ENCODE data around the gene GET4.

The GET4 gene

DNA sequence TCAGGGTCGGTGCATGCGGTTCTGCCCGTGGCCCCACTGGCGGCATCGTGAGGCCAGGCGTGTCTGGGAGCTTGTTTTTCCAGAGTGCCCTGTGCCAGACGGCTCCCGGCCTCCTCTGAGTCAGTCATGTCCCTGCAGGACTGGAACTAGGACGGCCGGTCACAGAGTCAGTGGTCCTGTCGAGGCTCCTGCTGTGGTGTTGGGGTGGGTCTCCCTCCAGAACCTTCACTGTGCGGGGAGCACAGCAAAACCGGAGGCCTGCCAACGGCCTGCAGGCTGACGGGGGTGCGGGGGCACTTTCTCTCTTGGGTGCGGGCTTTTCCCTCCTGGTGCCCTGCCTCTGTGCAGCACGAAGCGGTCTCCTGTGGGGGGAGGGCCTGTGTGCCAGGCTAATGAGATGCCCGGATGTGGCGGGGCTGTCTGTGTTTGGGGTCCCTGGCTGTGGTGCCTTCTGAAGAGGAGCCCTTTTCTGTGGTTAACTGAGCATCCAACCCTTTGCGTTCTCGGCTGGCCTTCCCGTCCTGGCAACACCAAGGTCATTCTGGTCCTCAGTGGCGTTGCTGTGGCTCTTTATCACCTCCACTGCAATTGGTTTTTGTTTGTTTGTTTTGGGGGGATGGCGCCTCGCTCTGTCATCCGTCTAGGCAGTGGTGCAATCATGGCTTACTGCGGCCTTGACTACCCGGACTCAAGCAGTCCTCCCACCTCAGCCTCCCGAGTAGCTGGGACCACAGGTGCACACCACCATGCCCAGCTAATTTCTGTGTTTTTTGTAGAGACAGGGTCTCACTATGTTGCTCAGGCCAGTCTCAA lies 8.0 kb downstream of the GET4 start:
- in situ Hi-C loops (cut with HindIII; ENCODE audit: low sequenced_read_pairs), result no loop called here

- in situ Hi-C loops (cut with HindIII; ENCODE audit: low sequenced_read_pairs), result no loop called here
Measured at GRCh38 chr7:885261-885892, 9.0 kb downstream of the GET4 start.

DNA sequence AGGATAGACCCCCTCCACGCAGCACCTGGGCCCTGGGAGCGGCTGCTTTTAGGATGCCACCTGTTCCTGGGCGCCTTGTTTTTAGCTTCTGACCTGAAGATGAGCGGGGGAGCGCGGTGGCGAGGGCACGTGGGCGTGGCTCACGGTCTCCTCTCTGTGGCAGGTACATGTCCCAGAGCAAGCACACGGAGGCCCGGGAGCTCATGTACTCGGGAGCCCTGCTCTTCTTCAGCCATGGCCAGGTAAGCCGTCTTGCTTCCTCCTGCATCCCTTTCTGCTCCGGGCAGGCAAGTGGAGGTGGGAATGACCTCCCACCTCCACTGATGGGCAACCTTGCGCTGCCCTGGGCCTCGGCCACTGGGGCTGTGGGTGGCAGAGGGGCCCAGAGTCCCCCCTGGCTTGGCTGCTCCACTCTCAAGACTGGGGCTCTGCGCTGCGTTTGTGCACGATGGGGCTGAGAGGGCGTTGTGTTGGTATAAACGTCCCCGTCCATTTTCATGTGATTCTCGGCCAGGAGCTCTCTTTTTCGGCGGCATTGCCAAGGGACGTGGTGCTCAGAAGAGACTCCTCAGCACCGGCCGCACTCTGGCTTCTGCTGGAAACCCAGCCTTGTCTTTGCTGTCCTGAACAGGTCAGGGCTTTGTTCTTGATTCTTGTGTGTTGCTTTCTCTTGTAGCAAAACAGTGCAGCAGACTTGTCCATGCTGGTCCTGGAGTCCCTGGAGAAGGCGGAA lies 9.7 kb downstream of the GET4 start:
- in situ Hi-C loops (cut with HindIII; ENCODE audit: low sequenced_read_pairs), result no loop called here

DNA sequence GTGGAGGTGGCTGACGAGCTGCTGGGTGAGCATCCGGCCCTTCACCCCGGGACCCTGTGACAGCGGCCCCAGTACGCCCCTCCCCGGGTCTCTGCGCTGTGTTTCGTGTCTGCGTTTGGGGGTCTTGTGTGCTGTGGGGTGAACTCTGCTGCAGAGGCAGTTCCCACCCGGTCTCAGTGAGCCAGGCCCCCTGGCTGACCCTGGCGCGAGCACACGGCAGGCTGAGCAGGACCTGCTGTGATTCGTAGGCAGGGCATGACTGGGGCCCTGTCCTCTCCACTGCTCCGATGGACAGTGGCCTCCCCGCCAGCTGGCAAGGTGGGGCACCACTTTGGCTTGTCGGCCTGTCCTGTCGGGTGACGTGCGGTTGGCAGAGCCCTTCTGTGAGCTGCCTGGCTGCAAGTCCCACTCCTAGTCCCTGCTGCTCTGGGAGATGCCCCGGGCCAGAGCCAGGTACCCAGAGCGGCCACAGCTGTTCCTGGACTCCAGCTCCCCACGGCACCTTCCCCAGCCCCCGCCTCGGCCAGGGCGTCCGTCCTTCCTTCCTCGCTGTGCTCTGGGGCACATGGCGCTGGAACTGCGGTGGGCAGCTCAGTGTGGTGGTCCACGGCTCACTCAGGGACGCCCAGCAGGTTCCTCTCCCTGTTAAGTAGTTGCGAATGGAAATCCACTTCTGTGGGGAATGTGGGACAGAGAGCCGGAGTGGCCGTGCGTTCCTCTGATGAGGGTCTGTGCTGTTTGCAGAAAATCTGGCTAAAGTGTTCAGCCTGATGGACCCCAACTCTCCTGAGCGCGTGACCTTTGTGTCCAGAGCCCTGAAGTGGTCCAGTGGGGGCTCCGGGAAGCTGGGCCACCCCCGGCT lies 10.5 kb downstream of the GET4 start:
- in situ Hi-C loops (cut with HindIII; ENCODE audit: low sequenced_read_pairs), result no loop called here

- in situ Hi-C loops (cut with HindIII; ENCODE audit: low sequenced_read_pairs), result no loop called here
Measured at GRCh38 chr7:887488-887820, 11.1 kb downstream of the GET4 start.

- in situ Hi-C loops (cut with HindIII; ENCODE audit: low sequenced_read_pairs), result no loop called here
Measured at GRCh38 chr7:888081-889024, 12.0 kb downstream of the GET4 start.

DNA sequence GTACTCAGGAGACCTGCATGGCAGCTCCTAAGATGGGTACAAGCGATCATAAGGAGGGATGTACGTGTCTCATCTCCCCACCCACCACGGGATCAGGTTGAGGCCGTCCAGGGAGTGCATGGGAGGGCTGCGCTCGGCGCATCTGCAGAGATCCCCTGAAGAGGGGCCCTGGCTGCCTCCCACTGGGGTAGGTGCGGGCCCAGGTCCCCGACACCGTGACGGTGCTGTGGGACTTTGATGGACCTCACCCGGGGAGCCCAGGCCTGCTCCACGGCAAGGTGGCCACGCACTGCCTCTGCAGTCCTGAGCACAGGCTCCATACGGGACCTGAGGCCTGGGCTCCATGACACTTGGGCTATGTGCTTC lies 12.7 kb downstream of the GET4 start:
- in situ Hi-C loops (cut with HindIII; ENCODE audit: low sequenced_read_pairs), result no loop called here

GRCh38 chr7:889391-889790 lies 13.0 kb downstream of the GET4 start:
- in situ Hi-C loops (cut with HindIII; ENCODE audit: low sequenced_read_pairs), result no loop called here

DNA sequence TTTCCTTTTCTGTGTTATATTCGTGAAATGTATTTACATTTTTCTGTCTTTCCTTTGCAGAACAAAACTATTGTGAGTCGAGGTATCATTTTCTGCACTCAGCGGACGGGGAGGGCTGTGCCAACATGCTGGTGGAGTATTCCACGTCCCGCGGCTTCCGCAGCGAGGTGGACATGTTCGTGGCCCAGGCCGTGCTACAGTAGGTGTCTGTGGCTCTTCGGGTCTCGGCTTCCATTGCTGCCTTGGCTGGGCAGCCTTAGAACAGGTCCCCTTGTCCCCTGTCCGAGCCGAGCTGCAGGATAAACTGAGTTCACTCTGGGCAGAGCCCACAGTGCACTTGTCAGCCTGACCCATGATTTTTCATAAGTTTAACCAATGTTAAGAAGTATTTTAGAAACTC lies 14.5 kb downstream of the GET4 start:
- in situ Hi-C loops (cut with HindIII; ENCODE audit: low sequenced_read_pairs), result loop anchor here (5.0 kb wide), 2 partner anchors 71 to 104 kb away; no protein-coding TSS in a partner anchor

DNA sequence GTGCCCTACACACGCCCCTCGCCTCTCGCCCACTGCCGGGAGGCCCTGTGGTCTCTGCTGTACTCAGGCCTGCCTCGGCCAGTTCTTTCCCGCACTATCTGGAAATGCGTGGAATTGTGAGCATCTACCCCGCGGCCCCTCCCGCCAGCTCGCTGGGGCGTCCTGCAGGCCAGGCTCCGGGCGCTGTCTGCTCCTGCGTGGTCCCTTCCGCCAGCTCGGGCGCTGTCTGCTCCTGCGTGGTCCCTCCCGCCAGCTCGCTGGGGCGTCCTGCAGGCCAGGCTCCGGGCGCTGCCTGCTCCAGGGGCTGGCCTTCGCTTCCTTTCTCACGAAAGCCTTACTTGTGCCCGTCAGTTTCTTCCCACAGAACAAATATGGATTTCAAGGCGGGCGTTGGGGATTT lies 14.9 kb downstream of the GET4 start:
- in situ Hi-C loops (cut with HindIII; ENCODE audit: low sequenced_read_pairs), result loop anchor here (5.0 kb wide), 2 partner anchors 71 to 104 kb away; no protein-coding TSS in a partner anchor

DNA sequence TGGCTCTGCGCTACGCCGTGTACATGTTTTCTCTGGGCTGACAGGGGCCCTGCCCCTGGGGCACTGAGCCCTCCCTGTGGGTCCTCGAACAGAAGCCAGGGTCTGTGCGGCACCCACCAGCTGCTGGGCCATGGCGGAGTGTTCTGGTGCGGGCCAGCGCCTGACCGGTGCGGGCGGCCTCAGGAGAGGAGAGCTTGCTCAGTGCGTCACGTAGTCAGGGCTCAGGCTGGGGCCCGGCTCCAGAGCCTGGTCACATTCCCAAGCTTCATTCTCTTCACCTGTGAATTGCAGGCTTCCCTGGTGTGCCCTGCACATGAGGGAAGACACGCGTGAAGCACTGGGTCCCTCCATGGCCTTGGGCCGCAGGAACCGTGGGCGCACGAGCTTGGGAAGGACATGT lies 15.5 kb downstream of the GET4 start:
- in situ Hi-C loops (cut with HindIII; ENCODE audit: low sequenced_read_pairs), result loop anchor here (5.0 kb wide), 2 partner anchors 70 to 105 kb away; no protein-coding TSS in a partner anchor

GRCh38 chr7:892648-893593 lies 16.6 kb downstream of the GET4 start:
- in situ Hi-C loops (cut with HindIII; ENCODE audit: low sequenced_read_pairs), result loop anchor here (5.0 kb wide), 2 partner anchors 69 to 106 kb away; no protein-coding TSS in a partner anchor

GRCh38 chr7:893686-894085 lies 17.3 kb downstream of the GET4 start:
- in situ Hi-C loops (cut with HindIII; ENCODE audit: low sequenced_read_pairs), result loop anchor here (5.0 kb wide), 2 partner anchors 69 to 106 kb away; no protein-coding TSS in a partner anchor

DNA sequence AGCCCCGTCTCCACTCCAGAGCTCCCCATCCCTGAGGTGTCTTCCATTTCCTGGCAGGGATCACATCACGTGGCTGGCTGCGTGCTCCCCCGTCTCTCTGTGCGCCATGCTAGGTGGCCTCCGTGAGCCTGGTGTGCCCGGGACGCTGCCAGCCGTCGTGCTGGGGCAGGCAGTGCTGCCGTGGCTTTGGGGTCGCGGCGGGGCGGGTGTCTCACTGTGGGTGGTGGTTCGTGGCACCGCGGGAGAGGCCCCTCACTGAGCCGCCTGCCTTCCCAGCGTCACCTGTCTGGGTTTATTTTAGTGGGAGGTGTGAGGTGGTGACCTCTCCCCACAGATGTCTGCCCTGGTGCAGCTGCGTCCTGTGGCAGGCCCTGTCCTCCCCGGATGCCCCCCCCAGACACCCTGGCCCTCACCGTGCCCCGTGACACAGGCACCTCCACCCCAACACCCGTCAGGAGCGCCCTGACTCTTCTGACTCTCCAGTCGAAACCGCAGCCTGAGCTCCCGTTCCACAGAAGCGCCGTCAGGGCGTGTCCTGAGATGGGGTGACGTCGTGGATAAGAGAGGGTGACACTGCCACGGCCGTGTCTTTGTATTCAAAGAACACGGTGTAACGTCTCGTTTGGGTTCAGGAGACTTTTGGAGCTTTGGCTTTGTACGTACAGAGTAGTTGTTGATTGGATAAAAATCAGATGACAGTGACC lies 18.0 kb downstream of the GET4 start:
- in situ Hi-C loops (cut with HindIII; ENCODE audit: low sequenced_read_pairs), result loop anchor here (5.0 kb wide), 2 partner anchors 68 to 107 kb away; no protein-coding TSS in a partner anchor

- in situ Hi-C loops (cut with HindIII; ENCODE audit: low sequenced_read_pairs), result loop anchor here (5.0 kb wide), 2 partner anchors 67 to 108 kb away; no protein-coding TSS in a partner anchor
Measured at GRCh38 chr7:894927-895450, 18.6 kb downstream of the GET4 start.

- in situ Hi-C loops (cut with HindIII; ENCODE audit: low sequenced_read_pairs), result no loop called here
Measured at GRCh38 chr7:895451-896052, 19.2 kb downstream of the GET4 start.

Measured in endothelial cell of hepatic sinusoid (primary cell).